Measurements from ENCODE around the gene TSNAXIP1.

Gene TSNAXIP1

DNA sequence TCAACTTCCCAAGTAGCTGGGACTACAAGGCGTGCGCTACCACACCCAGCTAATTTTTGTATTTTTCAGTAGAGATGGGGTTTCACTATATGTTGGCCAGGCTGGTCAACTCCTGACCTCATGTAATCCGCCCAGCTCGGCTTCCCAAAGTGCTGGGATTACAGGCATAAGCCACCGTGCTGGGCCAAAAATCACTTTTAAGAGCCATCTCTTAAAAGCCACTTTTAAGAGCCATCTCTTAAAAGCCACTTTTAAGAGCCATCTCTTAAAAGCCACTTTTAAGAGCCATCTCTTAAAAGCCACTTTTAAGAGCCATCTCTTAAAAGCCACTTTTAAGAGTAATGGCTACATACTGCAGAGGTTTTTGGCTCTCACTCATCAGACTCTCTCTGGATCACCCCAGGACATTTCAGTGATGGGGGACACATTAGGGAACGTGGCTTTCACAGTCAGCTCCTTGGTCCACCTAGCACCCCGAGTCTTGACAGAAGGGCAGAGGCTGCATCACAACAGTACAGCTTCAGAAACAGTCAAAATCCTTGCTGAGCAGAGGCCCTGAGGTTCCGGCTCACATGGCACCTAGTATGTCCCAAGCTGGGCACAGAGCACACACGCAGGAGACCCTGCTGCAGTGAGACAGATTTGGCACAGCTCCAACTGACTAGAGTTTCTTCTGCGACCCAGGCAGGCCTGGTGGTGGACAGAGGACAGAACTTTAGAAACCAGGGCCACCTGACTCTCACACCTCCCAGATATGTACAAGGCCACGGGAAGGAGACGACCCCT is 23.9 kb upstream of the TSNAXIP1 start:
- no peak for DNase-seq

DNA sequence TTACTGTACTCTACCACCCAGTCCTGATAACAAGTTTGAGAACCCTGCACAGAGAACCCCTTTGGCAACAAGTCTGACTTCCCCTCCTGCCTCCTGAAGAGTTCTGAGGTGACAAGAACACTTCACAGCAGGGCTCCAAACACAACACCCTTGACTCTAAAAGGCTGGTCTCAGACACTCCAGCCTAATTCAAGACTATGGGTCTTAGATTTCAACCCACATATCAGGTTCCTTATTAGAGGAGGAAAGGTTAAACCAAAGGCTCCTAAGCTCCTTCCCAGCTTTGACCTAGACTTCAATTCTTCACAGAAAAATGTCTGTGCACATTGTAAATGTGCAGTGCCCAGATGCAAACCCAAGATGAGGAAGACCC is 23.4 kb upstream of the TSNAXIP1 start:
- DNase-seq = no peak

DNA sequence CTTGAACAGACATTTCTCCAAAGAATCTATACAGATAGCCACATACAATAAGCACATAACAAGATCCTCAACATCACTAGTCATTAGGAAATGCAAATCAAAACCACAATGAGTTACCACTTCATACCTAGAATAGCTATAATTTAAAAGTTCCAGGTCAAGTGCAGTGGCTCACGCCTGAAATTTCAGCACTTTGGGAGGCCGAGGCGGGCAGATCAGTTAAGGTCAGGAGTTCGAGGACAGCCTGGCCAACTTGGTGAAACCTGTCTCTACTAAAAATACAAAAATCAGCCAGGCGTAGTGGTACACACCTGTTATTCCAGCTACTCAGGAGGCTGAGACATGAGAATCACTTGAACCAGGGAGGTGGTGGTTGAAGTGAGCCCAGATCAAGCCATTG is 20.2 kb upstream of the TSNAXIP1 start:
- no peak for DNase-seq

DNA sequence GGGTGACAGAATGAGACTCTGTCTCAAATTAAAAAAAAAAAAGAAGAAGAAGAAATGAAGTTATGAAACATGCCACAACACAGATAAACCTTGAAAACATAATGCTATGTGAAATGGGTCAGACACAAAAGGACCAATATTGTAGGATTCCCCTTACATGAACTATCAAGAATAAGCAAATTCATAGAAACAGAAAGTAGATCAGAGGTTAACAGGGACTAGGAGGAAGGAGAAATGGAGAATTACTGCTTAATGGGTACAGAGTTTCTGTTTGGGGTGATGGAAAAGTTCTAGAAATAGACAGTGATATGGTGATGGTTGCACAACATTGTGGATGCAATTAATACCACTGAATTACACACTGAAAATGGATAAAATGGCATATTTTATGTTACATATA is 16.6 kb upstream of the TSNAXIP1 start:
- DNase-seq = no peak

DNA sequence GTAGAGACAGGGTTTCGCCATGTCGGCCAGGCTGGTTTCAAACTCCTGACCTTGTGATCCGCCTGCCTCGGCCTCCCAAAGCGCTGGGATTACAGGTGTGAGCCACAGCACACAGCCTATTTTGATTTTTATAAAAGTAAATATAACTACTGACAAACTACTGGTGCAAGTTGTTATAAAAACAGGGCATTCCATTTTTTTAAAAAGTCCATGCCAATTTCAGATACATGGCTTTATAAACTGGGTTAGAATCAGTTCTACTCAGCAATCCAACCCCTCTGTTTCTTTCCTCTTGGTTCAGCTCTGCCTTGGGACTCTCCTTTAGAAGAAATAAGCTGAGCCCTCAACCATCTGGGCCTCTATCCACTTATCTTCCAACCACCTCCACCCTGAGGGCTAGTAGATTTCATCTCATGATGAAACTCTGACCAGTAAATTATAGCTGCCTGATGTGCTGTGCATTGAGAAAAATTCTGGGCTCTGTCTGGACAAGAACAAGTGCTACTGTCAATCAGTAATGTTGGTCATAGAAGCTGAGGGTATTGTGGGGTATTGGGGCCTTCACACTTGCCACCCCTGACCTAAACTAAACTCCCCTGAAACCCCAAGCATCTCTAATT is 10.5 kb upstream of the TSNAXIP1 start:
- no peak for DNase-seq

DNA sequence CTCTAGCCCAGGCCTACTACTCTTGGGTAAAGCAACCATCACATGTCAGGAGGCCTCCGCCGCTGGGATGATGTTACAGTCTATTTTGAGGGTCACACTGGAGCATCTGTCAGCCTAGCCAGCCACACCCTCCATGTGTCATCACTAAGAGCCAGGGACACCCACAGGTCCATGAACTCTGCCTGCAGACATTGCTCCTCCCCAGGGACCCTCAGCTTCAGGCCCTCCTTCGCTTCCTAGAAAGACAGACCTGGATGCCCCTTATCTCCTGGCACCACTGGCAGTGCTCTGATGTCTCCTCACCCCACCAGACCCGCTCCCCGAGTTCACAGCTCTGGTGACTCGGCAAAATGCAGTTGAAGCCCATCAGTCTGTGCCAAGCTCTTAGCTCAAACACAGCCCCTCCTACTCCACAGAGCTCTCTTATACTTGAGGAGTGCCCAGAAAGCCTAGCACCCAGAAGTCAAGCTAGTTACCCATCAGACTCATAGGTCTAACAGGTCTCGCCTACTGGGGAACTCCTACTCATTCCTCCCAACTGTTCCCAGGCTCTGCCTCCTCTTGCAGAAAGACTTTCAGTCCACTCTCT is 6.3 kb upstream of the TSNAXIP1 start:
- no peak for DNase-seq

DNA sequence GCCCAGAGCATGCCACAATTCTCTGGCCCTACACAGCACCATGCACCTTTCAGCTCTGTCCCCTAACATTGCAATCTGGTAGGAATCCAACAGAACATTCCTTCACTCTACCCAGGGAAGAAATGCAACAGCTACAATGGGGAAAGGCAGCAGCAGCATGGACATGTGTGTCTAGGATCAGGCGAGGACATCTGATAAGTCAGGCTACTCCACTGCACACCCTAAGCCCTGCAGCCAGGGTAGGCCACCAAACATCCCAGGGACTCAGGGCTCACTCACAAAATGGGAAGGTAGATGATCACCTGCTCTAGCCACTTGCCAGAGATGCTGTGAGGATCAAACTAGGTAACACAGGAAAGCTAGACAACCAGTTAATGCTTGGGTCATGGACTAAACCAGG is 5.4 kb upstream of the TSNAXIP1 start:
- no peak for DNase-seq

DNA sequence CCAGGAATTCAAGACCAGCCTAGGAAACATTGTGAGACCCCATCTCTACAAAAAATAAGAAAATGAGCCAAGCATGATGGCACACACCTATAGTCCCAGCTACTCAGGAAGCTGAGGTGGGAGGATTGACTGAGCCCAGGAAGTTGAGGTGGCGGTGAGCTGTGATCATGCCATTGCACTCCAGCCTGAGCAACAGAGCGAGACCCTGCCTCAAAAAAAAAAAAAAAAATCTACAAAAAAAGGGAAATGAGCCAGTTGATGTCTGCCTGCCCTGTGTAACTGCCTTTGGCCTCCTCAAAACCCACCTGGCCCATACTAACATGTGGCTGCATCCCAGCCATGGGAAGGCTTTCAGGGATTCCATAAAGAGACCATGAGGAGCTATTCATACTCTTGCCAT is 4.8 kb upstream of the TSNAXIP1 start:
- DNase-seq = peak; percentile 16

DNA sequence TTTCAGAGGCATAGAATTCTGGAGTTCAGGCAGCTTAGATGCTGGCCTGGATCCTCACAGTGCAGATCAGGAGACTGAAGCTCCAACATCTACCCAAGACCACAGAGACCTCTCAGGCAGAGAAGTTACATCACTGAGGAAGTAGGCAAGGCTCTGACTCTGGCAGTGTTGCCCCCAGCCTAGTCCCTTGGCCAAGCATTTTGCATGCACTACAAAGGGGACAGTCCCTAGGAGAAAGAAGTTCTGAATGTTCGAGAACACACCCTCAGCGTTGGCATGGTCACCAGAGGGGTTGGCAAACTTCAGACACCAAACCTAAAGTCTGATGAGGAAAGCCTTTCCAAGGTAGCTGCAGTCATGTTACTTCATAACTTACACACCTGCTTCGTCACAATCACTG is 2.8 kb upstream of the TSNAXIP1 start:
- no peak for DNase-seq

DNA sequence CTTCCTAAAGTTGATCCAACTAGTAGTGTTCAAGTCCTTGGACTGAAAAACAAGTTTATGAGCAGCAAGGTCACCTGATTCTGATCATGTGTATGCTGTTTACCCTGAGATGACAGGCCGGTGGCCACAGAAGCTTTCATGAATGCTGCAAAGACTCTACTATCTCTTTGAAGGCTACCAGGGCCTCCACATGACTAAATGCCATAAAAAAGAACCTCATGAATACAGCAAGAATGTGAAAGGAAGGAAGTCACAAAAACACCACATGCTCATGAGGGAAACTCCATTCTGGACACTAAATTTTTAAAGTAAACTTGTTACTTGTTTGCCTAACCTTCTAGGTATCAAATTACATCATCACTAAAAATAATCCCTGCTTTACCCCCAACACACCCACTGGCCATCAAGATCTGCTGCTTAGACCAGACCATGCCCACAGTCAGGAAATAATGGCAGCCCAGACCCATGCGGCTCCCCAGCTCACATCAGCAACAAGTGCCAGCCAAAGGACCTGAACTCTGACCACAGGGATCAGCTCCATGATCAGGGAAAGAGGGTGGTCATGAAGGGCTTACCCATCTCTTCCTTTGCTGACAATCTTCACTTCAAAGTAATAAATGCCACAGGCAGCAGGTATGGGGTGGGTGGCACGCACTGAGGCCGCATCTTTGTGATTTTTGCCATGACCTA is 1.7 kb upstream of the TSNAXIP1 start:
- DNase-seq = no peak

DNA sequence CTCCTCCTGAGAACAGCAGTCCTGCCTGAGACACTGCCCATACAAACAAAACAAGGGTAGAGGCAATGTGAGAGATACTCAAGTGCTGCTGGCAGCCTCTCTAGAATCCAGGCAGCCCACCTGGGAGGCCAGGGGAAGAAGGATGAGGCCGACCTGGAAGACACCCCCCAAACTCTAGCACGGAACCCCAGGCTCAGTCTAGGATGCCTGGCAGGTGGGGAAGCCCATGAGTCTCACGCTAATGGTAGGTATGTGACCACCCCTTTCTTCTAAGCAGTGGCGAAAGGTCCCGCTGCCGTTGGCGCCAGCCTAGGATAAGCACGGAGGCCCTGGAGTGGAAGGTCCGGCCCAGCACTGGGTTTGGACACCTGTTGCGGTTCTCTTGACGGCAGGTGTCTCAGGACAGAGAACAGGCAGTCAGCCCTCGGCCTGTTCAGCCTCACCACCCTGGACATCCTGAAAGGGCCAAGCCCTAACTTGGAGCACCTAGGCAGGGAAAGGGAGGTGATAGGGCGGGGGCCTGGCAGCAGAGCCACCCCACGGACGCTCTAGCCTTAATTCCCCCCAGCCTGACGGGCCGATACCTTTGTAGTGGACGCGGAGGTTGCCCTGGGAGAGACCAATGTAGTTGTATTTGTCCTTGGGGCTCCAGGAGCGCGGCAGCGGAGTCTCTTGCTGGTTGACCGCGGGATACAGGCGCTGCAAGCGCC is 816 bp upstream of the TSNAXIP1 start:
- no peak for DNase-seq

DNA sequence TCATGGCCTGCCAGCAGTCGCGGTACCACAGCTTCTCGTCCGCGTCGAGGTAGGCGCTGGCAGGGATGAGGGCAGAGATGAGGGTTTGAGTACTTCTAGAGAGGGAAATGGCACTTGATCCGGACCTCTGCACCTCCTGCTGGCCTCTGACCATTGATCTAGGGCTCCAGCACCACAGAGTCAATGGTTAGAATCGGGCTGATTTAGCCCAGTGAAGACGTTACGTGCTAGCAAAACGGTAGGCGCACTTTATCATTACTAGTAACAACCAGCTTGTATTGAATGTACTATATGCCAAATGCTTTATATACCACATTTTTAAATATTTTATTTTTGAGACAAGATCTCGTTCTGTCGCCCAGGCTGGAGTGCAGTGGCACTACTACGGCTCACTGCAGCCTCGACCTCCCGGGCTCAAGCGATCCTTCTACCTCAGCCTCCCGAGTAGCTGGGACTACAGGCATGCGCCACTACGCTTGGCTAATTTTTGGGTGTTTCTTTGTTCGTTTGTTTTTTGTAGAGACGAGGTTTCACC is 526 bp downstream of the TSNAXIP1 start:
- no peak for DNase-seq

DNA sequence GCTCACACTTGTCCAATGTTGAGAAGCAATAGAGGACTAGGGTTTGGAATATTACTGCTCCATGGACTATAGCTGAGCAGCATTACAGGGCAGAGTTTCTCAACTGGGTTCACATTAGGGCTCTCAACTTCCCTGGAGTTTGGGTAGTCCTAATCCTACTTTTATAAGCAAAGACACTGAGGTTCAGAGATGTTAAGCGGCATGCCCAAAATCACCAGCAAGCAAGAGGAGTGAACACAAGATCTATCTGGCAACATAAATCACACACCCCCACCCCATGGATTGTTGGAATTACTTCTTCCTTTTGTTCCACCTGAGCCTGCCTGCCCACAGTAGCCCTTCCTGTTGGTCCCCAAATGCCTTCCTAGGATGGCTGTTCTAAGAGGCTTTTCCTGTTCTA is 5.2 kb downstream of the TSNAXIP1 start:
- no peak for DNase-seq

DNA sequence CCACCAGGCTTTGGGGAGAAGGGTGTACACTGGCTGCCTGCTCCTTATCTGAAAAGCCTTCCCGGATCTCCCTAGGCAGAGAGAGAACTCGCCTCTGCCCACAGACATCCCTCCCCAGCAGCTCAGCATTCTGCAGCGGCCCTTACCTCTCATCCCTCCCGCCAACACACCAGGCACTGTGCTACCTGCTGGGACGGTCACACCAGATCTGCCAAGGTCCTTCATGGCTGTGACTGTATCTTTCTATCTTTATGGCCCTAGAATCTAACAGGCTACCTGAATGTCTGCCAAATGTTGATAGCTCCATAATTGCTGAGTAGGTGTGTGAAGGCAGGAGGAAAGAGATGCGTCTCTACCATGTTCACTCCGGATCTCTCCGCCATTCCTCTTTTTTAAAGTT is 7.9 kb downstream of the TSNAXIP1 start:
- DNase-seq = no peak

DNA sequence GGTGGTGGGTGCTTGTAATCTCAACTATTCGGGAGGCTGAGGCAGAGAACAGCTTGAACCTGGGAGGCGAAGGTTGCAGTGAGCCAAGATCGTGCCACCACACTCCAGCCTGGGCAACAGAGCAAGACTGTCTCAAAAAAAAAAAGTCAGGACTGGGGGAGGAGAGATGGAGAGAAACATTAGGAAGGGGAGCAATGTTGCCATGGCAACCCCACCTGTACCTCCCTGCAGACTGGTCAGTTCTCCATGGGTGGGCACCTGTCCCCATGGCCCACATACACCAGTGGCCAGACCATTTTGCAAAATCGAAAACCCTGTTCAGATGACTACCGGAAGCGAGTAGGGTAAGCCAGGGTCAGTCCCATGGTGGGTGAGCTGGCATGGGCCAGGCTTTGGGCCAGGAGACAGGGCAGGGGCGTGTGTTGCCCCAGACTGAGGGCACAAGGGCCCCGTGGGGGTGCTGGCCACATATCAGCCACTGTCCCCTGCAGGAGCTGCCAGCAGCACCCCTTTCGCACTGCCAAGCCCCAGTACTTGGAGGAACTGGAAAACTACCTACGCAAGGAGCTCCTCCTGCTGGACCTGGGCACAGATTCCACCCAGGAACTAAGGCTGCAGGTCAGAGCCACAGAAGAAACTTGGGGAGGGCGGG is 14.0 kb downstream of the TSNAXIP1 start:
- no peak for DNase-seq

DNA sequence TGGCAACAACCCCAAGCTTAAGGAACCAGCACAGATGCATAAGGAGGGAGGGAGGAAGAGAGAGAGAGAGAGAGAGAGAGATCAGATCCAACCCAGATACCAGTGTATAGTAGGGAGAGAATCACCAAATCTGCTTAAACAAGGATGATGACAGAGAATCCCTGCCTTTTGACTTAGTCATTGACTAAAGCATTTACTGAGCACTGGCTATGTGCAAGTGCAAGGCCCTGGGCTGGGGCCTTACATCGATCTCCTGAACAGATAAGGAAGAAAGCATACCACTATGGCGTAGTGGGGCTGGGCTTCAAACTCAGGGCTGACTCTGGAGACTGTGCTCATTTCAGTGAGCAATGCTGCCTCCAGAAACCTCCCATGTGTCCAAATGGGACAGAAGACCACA is 15.8 kb downstream of the TSNAXIP1 start:
- DNase-seq = no peak

DNA sequence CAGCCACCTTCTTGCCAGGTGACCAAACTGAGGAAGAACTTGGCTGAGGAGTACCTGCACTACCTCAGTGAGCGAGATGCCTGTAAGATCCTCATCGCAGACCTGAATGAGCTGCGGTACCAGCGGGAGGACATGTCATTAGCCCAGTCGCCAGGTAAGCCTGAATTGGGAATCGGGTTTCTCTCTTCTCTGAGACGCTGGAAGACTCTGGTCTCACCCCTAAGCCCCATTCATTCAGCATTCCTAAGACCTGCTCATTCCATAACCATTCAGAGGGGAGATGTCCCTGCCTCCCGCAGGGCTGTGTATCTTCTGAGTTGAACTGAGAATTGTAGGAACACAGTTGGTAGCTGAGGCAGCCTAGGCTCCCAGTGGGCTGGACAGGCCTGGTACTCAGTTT is 18.4 kb downstream of the TSNAXIP1 start:
- DNase-seq = no peak

DNA sequence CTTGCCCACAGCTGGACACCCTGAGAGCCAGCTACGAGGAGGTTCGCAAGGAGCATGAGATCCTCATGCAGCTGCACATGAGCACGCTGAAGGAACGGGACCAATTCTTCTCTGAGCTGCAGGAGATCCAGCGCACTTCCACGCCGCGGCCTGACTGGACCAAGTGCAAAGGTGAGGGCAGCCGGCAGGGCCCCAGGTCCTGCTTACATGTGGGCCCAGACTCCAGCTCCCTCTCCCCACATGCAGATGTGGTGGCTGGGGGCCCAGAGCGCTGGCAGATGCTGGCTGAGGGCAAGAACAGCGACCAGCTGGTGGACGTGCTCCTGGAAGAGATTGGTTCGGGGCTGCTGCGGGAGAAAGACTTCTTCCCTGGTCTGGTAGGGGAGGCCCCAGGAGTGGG is 19.2 kb downstream of the TSNAXIP1 start:
- DNase-seq = no peak

DNA sequence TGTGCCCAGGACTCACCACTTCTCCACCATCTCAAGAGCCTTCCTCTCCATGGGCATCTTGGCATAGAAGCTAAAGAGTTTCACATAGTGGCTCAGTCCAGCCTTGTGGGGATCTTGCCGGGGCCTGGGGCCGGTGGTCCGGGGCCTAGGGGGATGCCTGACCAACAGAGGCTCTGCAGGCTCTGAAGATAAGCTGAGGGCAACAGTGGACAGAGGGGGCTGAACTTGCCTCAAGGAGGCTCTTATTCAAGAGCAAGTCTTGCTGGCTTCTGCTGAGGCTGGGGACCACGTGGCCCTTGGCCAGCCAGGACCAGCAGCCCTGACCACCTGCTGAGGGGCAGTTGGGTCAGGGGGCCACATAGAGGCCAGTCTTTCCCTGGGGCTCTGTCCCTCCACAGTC is 22.0 kb downstream of the TSNAXIP1 start:
- no peak for DNase-seq

DNA sequence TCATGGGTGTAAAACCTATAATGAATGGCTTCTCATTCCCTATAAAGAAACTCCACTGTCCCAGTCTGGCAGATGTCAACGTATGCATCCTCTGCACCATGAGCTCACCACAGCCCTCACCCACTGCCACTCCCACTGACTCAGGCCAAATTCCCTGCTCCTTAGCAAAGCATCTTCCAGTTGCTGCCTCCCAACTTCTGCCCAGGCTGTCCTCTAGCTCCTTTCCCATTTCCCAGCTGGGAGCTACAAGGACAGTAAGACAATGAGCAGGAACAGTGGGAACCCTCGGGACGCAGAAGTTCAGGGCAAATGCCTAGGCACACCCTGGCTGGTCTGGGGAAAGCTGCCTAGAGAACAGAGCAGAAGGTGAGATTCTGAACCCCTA is 26.3 kb downstream of the TSNAXIP1 start:
- no peak for DNase-seq

DNA sequence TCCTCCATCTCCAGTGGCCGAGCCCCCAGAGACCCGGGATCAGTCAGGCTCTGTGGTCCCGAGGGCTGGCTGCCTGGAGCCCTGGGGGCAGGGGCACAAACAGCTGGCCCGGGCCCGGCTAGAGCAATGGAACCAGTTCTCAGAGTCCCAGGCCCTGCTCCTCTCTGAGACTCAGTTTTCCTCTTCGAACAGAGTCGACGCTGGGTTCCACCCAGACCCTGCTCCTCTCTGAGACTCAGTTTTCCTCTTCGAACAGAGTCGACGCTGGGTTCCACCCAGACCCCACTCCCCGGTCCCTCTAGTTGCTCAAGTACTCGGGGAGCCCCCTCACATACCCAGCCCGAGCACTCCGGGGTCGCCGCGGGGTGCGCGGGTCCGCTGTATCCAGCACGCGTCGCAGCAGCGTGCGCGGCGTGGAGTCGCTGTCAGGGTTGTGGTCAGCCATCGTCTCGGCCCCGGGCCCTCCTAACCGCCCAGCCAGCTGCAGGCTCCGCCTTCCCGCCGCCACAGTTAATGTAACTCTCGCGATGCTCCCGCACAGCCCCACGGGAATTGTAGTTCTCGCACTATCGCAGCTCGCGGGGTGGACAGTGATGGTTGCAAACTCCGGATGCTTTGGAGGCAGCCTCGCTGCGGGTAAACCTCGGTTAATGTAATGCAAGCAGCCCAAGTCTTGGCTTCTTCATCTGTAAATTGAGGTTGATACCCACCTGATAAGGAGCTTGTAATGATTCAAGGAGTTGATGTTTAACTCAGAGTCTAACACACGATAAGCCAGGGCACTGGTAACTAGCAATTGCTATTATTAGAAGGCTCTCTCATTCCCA is 26.9 kb downstream of the TSNAXIP1 start:
- peak; percentile 92 for DNase-seq

DNA sequence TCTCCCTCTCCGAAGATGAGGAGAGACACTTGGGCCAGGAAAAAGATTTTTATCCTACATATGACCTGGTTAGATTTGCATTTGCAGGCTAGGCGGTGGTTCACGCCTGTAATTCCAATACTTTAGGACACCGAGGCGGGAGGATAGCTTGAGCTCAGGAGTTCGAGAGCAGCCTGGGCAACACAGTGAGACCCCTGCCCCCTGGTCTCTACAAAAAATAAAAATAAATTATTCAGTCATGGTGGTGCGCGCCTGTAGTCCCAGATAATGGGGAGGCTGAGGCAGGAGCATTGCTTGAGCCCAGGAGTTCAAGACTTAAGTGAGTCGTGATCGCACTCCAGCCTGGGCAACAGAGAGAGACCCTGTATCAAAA is 27.5 kb downstream of the TSNAXIP1 start:
- DNase-seq = no peak
